DMS53 treated with DMSO at 0.1 percent for 48 hours (cell line): Measurements from ENCODE around the gene OR2J3.
"Not testable (repeated sequence)": the region's sequence is repeated elsewhere in the genome, so short reads cannot be mapped to it uniquely, and the experiment has no call there.

ENCODE experiments used
- DNase-seq: peaks from one replicate; lab custom pipeline; 2025; ENCODE audit not compliant: unreplicated experiment; lab: John Stamatoyannopoulos, UW

OR2J3 gene

DNA sequence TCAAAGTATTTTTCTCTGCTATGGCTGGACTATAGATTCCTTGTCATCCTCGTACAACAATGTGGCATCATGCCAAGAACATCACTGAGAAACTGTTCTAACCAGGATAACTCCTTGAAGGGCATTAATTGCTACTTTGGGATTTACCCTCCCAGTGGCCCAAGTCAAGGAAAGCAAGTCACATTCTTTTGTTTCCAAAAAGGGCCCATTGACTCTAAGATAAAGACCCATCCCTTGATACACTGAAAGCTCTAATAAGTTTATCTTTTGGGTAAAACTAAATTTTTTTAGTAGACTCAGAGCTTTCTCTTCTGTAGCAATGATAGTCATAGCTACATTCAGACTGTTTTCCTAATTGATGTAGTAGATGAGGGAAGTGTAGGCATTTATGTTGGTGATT lies at the start of gene OR2J3:
Gene OR2J3 (plus strand): TSS at position 301 of the 400 bp plus-strand sequence. CDS start 3,833 bp downstream, outside the sequence.
- no peak for DNase-seq

DNA sequence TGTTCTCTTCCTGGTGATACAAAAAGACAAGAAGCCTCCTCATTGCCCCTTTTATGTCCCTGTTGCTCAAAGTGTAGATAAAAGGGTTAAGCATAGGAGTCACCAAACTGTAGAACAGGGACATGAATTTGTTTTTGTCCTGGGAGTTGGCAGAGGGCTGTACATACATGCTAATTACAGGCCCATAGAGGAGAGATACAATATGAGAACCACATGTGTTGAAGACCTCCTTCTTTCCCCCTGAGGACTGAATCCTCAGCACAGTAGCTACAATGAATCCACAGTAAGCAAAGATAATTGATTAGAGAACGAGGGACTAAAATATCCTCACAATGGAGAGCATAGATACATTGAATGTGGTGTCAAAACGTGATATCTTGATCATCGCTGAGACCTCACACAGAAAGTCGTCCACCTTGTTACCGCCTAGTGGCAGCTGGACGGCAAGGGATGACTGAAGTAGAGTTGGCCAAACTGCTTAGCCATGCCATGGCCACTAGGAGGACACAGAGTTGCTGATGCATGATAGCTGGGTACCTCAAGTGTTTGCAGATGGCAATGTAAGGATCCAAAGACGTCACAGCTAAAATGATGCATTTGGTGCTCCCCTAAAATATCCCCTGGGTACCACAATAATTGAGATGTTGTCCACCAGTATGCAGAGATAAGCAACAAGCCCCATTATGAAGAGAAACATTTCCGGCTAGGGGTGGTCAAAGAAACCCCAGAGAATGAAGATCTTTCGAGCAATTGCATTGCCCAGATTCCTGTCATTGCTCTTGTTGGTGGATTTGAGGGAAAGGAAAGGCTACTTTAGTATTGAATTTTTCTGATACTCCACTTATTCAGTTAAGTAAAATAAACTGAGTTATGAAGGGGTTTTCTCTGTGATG lies 35.8 kb upstream of the OR2J3 start:
- DNase-seq: peak; percentile 47

DNA sequence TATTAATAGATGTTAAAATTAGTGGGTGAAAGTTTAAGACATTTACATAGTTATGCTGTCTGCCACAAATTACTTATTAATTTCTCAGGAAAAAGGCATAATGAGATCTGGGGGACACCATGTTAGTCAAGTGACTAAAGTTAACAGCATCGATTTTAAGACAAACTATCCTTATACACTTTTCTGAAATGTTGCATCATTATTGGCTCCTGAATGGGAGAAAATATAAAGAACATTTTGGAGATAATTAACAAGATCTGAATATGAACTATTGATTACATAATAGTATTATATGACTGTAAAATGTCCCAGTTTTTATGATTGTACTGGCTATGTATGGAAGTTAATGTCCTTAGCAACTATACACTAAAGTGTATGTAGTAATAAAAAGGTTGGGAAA lies 28.7 kb upstream of the OR2J3 start:
- no peak for DNase-seq

DNA sequence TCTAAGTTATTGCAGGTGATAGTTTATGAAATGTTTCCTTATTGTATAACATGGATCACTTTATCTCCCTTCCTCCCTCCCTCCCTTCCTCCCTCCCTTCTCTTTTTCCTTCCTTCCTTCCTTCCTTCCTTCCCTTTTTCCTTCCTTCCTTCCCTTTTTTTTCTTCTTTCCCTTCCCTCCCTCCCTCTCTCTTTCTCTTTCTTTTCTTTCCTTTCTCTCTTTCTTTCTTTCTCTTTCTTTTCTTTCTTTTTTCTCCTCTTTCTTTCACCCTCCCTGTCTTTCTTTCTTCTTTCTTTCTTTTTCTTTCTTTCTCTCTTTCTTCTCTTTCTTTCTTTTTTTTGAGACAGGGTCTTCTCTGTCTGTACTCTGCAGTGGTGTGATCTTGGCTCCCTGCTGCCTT lies 26.5 kb upstream of the OR2J3 start:
- no peak for DNase-seq

DNA sequence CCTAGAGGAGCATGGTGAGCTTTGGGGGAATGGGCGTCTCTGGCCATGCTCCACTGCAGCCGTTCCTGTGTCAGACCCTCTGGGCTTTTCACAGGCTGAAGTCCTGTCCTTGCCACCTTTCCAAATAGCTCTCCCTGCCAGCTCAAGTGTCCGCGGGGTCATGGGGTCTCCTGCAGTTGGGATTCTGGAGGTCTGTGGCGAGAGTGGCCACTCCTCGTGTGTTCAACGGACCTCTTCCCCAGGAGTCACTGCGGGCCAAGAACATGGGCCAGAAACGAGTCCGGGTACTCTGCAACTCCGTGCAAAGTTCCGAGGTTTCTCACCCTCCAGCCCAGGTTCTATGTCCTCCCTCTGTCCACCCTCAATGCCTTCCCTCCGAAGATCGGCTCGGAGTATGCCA lies 25.4 kb upstream of the OR2J3 start:
- no peak for DNase-seq

DNA sequence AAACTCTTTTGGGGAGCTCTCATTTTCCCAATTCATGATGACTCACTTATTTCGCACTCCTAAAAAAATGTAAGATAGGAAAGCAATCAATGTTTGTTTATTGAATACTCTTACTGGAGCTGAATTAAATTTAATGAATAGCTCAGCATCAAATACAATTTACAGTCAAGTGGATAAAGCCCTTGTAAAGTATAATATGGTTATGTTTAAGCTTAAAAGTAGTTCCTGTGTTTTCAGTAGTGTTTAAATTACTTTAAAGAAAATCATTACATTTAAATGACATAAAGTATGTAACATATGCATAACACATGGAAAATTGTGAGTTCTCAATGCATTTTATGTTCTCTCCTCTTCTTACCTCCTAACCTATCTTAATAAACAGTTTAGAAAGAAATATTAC lies 20.6 kb upstream of the OR2J3 start, which contains the start of gene OR2B3:
Gene OR2B3 (minus strand): TSS at position 101 of the 400 bp plus-strand sequence. CDS start 65 bp downstream, at position 36.
- DNase-seq: no peak

DNA sequence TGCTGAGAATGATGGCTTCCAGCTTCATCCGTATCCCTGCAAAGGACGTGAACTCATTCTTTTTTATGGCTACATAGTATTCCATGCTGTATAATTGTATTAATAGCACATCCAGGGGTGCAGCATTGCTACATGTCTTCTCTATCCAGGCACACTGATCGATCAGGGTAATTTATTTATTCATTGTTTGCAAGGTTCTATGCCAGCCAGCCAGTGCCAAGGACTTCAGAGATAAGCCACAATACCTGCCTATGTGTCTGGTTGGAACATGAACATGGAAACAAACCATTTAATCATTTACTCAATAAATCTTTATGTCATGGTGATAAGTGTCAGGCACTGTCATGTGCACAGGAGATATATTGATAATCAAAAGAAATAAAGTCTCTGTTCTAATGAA lies 14.9 kb upstream of the OR2J3 start:
- no peak for DNase-seq

DNA sequence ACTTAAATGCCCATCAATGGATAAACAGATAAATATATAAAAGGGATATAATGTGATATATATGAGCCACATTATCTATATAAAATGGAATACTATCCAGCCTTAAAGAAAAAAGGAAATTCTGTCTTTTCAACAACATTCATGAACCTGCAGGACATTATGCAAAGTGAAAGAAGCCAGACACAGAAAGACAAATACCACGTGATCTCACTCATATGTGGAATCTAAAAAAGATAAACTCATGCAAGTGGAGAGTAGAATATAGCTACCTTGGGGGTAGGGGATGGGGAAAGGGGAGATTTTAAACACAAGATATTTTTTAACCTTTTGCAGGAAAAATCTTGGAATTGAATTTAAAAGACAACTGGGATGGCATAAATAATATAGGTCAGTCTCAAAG lies 10.1 kb upstream of the OR2J3 start:
- DNase-seq: no peak

DNA sequence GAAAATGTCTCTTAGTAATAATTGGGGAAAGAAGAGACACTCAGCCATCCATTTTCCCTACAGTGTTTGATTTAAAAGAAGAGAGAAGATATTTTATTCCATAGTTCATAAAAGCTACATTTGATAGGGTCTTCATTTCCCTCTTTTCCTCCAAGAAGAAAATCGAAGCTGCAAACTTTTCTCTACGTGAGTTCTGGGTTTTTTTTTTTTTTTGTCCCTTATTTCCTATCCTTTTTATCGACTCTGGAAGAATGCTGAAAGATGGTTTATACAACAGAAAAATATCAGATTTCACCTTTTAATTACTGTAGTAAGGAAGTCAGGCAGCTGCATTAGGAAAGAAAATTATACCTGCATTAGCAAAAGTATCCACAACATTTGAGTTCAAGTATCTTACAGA lies 8.7 kb upstream of the OR2J3 start, which contains the start of gene OR2J1:
Gene OR2J1 (plus strand): TSS at position 301 of the 400 bp plus-strand sequence. CDS start 1,453 bp downstream, outside the sequence.
- DNase-seq: no peak

DNA sequence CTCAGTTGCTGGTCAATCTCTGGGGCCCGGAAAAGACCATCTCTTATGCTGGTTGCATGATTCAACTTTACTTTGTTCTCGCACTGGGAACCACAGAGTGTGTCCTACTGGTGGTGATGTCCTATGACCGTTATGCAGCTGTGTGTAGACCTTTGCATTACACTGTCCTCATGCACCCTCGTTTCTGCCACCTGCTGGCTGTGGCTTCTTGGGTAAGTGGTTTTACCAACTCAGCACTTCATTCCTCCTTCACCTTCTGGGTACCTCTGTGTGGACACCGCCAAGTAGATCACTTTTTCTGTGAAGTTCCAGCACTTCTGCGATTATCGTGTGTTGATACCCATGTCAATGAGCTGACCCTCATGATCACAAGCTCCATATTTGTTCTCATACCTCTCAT lies 4.3 kb downstream of the OR2J3 start:
- DNase-seq: no peak

DNA sequence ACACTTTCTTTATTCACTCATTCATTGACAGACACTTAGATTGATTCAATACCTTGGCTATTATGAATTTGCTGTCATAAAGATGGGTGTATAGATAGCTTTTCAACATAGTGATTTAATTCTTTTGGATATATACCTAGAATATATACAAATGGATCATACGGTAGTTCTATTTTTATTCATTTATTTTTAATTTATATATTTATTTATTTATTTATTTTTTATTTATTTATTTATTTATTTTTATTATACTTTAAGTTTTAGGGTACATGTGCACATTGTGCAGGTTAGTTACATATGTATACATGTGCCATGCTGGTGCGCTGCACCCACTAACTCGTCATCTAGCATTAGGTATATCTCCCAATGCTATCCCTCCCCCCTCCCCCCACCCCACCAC lies 7.1 kb downstream of the OR2J3 start:
- not testable (repeated sequence) for DNase-seq

DNA sequence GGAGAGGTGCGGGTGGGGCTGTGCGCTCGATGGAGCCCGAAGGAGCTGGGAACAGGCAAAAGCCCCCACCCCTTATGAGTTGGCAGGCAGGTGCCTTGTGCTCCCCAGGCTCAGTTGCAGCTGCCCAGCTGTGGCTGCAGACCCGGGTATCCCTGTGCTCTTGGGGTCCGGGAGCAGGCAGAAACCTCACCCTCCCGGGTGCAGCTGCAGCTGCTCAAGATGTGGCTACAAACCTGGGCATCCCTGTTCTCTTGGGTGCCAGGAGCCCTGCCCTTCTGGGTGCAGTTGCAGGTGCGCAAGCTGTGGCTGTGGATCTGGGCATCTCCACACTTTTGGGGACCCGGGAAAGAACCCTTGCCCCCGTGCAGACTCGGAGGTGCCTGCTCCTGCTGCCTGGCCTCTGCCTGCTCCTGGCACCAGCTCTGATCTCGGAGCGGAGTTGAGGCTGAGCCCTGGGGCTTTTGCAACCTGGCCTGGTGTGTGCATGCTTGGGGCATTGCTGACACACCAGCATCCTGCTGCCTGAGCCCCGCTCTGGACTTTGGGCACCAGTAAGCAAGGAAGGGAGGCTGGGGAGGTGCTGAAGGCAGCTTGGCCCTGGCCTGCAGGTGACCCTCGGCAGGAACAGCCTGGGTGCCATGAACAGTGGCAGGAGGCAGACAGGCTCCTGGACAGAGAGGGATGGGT lies 21.6 kb downstream of the OR2J3 start:
- no peak for DNase-seq

DNA sequence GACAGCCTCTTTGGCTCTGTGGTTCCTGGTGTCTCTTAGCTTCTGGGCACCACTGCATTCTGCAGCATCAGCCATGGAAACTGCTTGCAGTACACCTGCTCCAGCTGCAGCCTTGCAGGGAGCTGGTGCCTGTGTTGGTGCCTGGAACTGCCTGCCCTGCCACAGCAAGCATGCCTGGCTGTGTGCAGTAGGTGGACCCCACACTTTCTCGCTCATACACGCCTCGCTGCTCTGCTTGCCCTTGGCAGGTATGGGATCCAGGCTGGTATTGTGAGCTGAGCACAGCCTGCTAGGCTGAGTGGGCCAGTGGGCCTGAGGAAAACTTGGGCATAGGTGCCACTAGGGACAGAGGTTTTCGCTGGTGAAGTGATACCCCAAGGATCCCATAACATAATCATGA lies 22.8 kb downstream of the OR2J3 start:
- no peak for DNase-seq

DNA sequence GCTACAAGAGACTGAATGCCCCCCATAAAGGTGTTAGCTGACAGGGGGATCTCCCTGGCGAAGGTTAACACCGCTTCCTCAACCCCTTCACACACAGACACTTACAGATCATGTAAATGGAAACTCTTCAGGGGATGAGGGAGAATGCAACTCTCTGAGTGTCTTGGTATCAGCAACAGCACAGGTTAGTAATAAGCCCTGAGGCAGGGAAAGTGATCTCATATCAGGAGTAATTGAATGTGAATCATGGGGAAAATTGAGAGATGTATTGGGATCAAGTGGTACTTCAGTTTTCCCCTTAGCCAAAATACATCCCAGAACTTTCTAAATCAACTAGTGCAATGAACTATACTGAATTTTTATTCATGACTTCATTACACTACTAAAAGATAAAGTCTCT lies 23.8 kb downstream of the OR2J3 start:
- no peak for DNase-seq

DNA sequence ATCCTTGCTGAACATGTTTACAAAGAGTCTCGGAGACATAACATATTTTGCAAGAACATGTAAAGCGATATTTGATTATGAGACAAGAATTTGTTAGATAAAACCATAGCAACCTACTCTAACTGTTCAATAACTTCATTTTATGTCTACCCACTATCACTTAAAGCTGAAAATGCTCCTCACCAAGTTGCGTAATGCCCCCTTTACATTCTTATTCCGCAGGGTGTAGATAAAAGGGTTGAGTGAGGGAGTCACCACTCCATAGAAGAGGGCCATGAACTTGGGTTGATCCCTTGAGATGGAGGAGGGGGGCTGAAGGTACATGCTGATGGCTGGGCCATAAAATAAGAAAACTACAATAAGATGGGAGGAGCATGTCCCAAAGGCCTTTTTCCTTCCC lies 29.9 kb downstream of the OR2J3 start:
- no peak for DNase-seq

DNA sequence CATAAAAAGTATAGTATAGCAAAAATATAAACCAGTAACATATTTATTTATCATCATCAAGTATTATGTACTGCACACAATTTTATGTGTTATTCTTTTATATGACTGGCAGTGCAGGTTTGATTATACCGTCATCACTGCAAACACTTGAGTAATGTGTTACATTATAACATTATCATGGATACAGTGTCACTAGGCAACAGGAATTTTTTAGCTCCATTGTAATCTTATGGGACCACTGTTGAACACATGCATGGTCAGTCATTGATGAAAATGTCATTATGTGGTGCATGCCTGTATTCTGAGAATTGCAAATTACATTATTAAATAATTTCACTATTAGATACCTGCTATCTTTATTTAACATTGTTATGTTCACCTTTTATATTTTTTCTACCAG lies 33.7 kb downstream of the OR2J3 start:
- no peak for DNase-seq

DNA sequence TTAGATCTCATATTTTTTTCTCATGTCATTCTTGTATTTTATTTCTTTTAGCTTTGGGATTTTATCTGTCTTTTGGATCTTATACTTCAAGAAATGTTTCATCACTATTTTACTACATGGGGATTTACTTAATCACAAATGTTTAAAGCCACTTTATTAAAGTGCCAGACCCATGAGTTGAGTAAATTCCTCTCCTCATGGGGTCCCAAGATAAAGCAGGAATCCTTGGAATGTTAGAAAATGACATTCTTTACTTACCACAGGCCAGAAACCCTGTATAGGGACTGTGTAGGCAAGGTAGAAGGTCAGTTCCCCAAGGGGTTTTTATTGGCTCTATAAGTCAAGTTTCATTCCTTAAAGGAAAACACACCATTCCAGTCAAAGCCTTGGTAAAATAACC lies 34.5 kb downstream of the OR2J3 start:
- no peak for DNase-seq

DNA sequence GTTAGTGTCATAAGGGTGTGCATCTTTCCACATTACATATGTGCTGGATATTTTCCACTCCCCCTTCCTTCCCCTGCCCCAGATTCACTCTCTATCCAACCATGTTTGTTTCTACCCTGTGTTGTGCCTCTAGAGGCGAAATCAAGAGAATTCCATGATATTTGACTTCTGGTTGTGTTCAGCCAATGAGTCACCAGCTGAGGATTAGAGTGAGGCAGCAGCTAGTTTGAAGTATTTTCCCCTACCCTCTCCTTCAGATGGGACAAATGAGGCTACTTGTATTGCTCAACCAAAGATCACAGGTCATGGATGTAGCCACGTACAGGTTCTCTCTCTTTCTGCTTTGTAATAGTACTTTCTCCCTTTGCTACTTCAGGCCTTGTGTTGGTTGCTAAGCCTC lies 38.3 kb downstream of the OR2J3 start:
- DNase-seq: no peak

DNA sequence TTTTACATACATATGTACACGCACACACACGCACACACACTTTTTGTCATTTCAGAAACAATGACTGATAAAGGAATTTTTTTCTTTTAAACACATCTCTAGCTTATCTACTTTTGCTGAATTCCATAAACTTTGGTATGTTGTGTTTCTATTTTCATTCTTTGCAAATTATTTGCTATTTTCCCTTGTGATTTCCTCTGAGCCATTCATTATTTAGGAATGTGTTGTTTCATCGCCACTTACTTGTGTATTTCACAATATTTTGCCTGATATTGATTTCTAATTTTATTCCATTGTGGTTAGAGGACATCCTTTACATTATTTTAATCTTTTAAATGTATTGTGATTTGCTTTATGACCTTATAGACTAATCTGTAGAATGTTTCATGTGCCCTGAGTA lies 39.2 kb downstream of the OR2J3 start:
- no peak for DNase-seq

DNA sequence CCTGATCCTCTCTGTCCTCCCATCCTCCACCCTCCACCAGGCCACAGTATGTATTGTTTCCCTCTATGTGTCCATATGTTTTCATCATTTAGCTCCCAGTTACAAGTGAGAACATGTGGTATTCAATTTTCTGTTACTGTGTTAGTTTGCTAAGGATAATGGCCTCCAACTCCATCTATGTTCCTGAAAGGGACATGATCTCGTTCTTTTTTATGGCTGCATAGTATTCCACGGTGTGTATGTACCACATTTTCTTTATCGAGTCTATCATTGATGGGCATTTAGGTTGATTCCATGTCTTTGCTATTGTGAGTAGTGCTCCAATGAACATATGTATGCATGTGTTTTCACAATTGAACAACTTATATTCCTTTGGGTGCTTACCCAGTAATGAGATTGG lies 41.6 kb downstream of the OR2J3 start:
- DNase-seq: not testable (repeated sequence)

DNA sequence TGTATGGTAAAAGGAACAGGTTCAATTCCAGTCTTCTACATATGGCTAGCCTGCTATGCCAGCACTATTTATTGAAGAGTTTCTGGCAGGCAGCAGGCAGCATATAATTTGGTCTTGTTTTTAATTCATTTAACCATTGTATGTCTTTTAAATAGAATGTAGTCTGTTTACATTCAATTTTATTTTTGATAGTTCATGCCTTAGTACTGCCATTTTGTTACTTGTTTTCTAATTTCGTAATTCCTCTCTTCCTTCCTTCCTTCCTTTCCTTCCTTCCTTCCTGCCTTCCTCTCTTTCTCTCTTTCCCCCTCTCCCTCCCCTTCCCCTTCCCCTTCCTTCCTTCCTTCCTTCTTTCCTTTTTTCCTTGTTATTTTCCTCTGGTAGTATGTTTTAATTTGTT lies 45.2 kb downstream of the OR2J3 start:
- DNase-seq: no peak

DNA sequence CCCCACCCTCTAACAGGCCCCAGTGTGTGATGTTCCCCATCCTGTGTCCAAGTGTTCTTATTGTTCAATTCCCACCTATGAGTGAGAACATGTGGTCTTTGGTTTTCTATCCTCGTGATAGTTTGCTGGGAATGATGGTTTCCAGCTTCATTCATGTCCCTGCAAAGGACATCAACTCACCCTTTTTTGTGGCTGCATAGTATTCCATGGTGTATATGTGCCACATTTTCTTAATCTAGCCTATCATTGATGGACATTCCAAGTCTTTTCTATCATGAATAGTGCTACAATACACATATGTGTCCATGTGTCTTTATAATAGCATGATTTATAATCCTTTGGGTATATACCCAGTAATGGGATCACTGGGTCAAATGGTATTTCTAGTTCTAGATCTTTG lies 47.3 kb downstream of the OR2J3 start:
- not testable (repeated sequence) for DNase-seq
